H1 (cell line): ENCODE measurements around the gene ANXA3. TPM values are rescaled to one million over a fixed set of nuclear protein-coding genes. Genes with fewer than 3 reads are reported as not detected.

Experiments used
- CTCF ChIA-PET: fragments of 300-600 bp; sonication (Branson Sonifier 250); formaldehyde crosslinking; loops from one replicate; lab custom pipeline; 2021; ENCODE audit not compliant: partially characterized antibody; lab: Charles Lee
- POLR2A ChIA-PET: fragments of 300-600 bp; sonication (Branson Sonifier 250); formaldehyde crosslinking; loops from one replicate; lab custom pipeline; 2021; ENCODE audit warnings: inconsistent platforms; ENCODE audit not compliant: partially characterized antibody; lab: Charles Lee
- DNase-seq, 2 experiments: peaks; one replicate each; pipeline versions ENCODE4 v3.0.0 to v3.0.0-alpha.2; 2010 to 2022; ENCODE audit warnings: low spot score in 2 of 2, low read depth in 1 of 2, mixed read lengths in 1 of 2
- FAIRE-seq: peaks from 2 replicates; lab custom pipeline; 2011; peaks lifted over from hg19 to GRCh38; lab: Jason Lieb, UNC
- H2AFZ ChIP-seq: 2 replicates; pipeline ENCODE4 v1.8.1; 2012; ENCODE audit warnings: low read length, inconsistent platforms
- H2AK5ac ChIP-seq: 2 replicates; pipeline ENCODE4 v1.6.1; 2013; ENCODE audit warnings: low read depth, low read length
- H2BK120ac ChIP-seq: replicated peaks from 2 replicates; pipeline ENCODE3; 2013; ENCODE audit warnings: low read depth, low read length, inconsistent platforms
- H2BK12ac ChIP-seq: 2 replicates; pipeline ENCODE4 v1.6.1; 2013; ENCODE audit warnings: low read depth, low read length
- H2BK15ac ChIP-seq: 2 replicates; pipeline ENCODE4 v1.6.1; 2013; ENCODE audit warnings: low read length
- H2BK20ac ChIP-seq: 2 replicates; pipeline ENCODE4 v1.6.1; 2013; ENCODE audit warnings: low read length
- H2BK5ac ChIP-seq: 2 replicates; pipeline ENCODE4 v1.6.1; 2013; ENCODE audit warnings: low read depth, low read length
- H3K14ac ChIP-seq: 2 replicates; pipeline ENCODE4 v1.6.1; 2013; ENCODE audit warnings: inconsistent platforms; ENCODE audit not compliant: insufficient read length
- H3K18ac ChIP-seq: 2 replicates; pipeline ENCODE4 v1.6.1; 2013; ENCODE audit warnings: low read length; ENCODE audit errors: extremely low read depth
- H3K23ac ChIP-seq: 2 replicates; pipeline ENCODE4 v1.6.1; 2013; ENCODE audit warnings: inconsistent platforms; ENCODE audit not compliant: insufficient read length
- H3K23me2 ChIP-seq: 2 replicates; pipeline ENCODE4 v1.6.1; 2013; ENCODE audit warnings: low read depth, low read length
- H3K27ac ChIP-seq: 2 replicates; pipeline ENCODE4 v1.6.1; 2011; ENCODE audit warnings: low read depth, low read length, inconsistent platforms
- H3K27me3 ChIP-seq, 4 experiments: replicated peaks in 1 of 4; 1 replicate in 1 of 4; 2 replicates in 3 of 4; pipeline versions ENCODE4 v1.6.1 to v1.8.1; 2011 to 2013; ENCODE audit warnings: low read length in 3 of 4, mild to moderate bottlenecking in 3 of 4, inconsistent platforms in 2 of 4, mixed read lengths in 2 of 4, moderate library complexity in 1 of 4; ENCODE audit not compliant: control insufficient read depth in 3 of 4, insufficient read depth in 3 of 4; ENCODE audit errors: extremely low read depth in 1 of 4
- H3K36me3 ChIP-seq, 4 experiments: 2 replicates each; pipeline versions ENCODE4 v1.6.1 to v1.8.1; 2011 to 2013; ENCODE audit warnings: mild to moderate bottlenecking in 4 of 4, low read length in 3 of 4, moderate library complexity in 2 of 4, control low read depth in 1 of 4, inconsistent platforms in 1 of 4; ENCODE audit not compliant: insufficient read depth in 4 of 4, control insufficient read depth in 2 of 4
- H3K4ac ChIP-seq: replicated peaks from 2 replicates; pipeline ENCODE3; 2013; ENCODE audit warnings: low read length, low read depth, mixed read lengths, inconsistent platforms; ENCODE audit not compliant: insufficient read length
- H3K4me1 ChIP-seq, 4 experiments: replicated peaks in 1 of 4; 1 replicate in 1 of 4; 2 replicates in 3 of 4; pipeline versions ENCODE4 v1.6.1 to v1.8.1; 2011 to 2013; ENCODE audit warnings: low read length in 3 of 4, inconsistent platforms in 2 of 4, mixed read lengths in 1 of 4; ENCODE audit not compliant: insufficient read depth in 4 of 4, control insufficient read depth in 3 of 4
- H3K4me2 ChIP-seq, 2 experiments: 2 replicates each; pipeline versions ENCODE4 v1.6.1 to v1.8.1; 2011 to 2013; ENCODE audit warnings: low read depth in 2 of 2, low read length in 2 of 2, control low read depth in 1 of 2, inconsistent platforms in 1 of 2, mild to moderate bottlenecking in 1 of 2; ENCODE audit not compliant: insufficient read depth in 1 of 2
- H3K4me3 ChIP-seq, 4 experiments: fragments of 200-600, 300-600 bp in 1 of 4; sonication (generic), shearing (Covaris generic), sonication (Bioruptor Twin) in 1 of 4; 2 replicates each; pipeline versions ENCODE4 v1.5.1 to v1.8.1; 2011 to 2016; ENCODE audit warnings: low read length in 4 of 4, low read depth in 3 of 4, control low read depth in 2 of 4, inconsistent platforms in 2 of 4, mild to moderate bottlenecking in 2 of 4, mixed read lengths in 1 of 4, moderate library complexity in 1 of 4; ENCODE audit not compliant: insufficient read depth in 2 of 4; ENCODE audit errors: extremely low read depth in 1 of 4
- H3K56ac ChIP-seq: replicated peaks from 2 replicates; pipeline ENCODE3; 2013; ENCODE audit warnings: low read depth, mild to moderate bottlenecking, mixed read lengths, low read length, inconsistent platforms; ENCODE audit not compliant: insufficient read length
- H3K79me1 ChIP-seq: 2 replicates; pipeline ENCODE4 v1.6.1; 2013; ENCODE audit warnings: low read depth, low read length, control low read depth
- H3K79me2 ChIP-seq, 2 experiments: 2 replicates each; pipeline versions ENCODE4 v1.6.1 to v1.8.1; 2012 to 2013; ENCODE audit warnings: low read length in 2 of 2, mild to moderate bottlenecking in 2 of 2, inconsistent platforms in 1 of 2; ENCODE audit not compliant: insufficient read depth in 2 of 2, control insufficient read depth in 1 of 2
- H3K9ac ChIP-seq, 4 experiments: replicated peaks in 1 of 4; 1 replicate in 1 of 4; 2 replicates in 3 of 4; pipeline versions ENCODE4 v1.6.1 to v1.8.1; 2011 to 2013; ENCODE audit warnings: low read depth in 3 of 4, low read length in 3 of 4, control low read depth in 2 of 4, mild to moderate bottlenecking in 2 of 4, moderate library complexity in 2 of 4, inconsistent platforms in 1 of 4; ENCODE audit errors: extremely low read depth in 1 of 4
- H3K9me3 ChIP-seq, 2 experiments: 2 replicates each; pipeline versions ENCODE4 v1.6.1 to v1.8.1; 2012 to 2013; ENCODE audit warnings: mild to moderate bottlenecking in 2 of 2, moderate library complexity in 2 of 2, control low read depth in 1 of 2, inconsistent platforms in 1 of 2, low read depth in 1 of 2, low read length in 1 of 2, mixed read lengths in 1 of 2; ENCODE audit not compliant: insufficient read depth in 2 of 2
- H4K20me1 ChIP-seq, 2 experiments: replicated peaks in 1 of 2; 2 replicates each; pipeline versions ENCODE3 to v1.8.1; 2011 to 2013; ENCODE audit warnings: inconsistent platforms in 2 of 2, low read length in 2 of 2, mild to moderate bottlenecking in 1 of 2; ENCODE audit not compliant: insufficient read depth in 2 of 2, control insufficient read depth in 1 of 2
- H4K5ac ChIP-seq: 2 replicates; pipeline ENCODE4 v1.6.1; 2013; ENCODE audit warnings: low read length, low read depth, mixed read lengths, inconsistent platforms; ENCODE audit not compliant: insufficient read length
- H4K8ac ChIP-seq: 2 replicates; pipeline ENCODE4 v1.8.0; 2013; ENCODE audit warnings: mild to moderate bottlenecking, moderate library complexity, low read length, inconsistent platforms; ENCODE audit not compliant: insufficient read depth; ENCODE audit errors: extremely low read depth
- H4K91ac ChIP-seq: replicated peaks from 2 replicates; pipeline ENCODE3; 2013; ENCODE audit warnings: low read length, mixed read lengths, inconsistent platforms; ENCODE audit not compliant: insufficient read length
- ASH2L ChIP-seq: fragments of 200-600, 300-600 bp; sonication (generic); IDR thresholded peaks from one replicate; pipeline ENCODE4 v1.7.1; 2017; ENCODE audit warnings: low read length
- BCL11A ChIP-seq, 2 experiments: IDR thresholded peaks; one replicate each; pipeline ENCODE4 v1.6.1; 2011; ENCODE audit warnings: low read depth in 2 of 2, low read length in 2 of 2, mild to moderate bottlenecking in 2 of 2
- CTBP2 ChIP-seq: IDR thresholded peaks from 2 replicates; pipeline ENCODE4 v1.7.0; 2011; ENCODE audit warnings: borderline replicate concordance, mild to moderate bottlenecking, moderate library complexity, mixed read lengths, low read length; ENCODE audit not compliant: insufficient read depth, insufficient read length
- HDAC6 ChIP-seq: IDR thresholded peaks from one replicate; pipeline ENCODE4 v1.7.1; 2012; ENCODE audit warnings: low read depth, mild to moderate bottlenecking, inconsistent platforms, low read length, moderate library complexity
- PHF8 ChIP-seq: fragments of 200-600 bp; sonication (generic); conservative IDR thresholded peaks from 2 replicates; pipeline ENCODE4 v1.7.1; 2012; ENCODE audit warnings: low read depth, mild to moderate bottlenecking, inconsistent platforms, low read length, moderate library complexity
- RBBP5 ChIP-seq: IDR thresholded peaks from 2 replicates; pipeline ENCODE4 v1.7.1; 2012; ENCODE audit warnings: low read depth, mild to moderate bottlenecking, inconsistent platforms, low read length, moderate library complexity, borderline replicate concordance
- SAP30 ChIP-seq: fragments of 300-600 bp; sonication (generic); IDR thresholded peaks from 2 replicates; pipeline ENCODE4 v1.7.1; 2012; ENCODE audit warnings: low read length, moderate library complexity, mild to moderate bottlenecking, inconsistent platforms; ENCODE audit not compliant: insufficient read depth, insufficient replicate concordance
- SIN3A ChIP-seq, 2 experiments: IDR thresholded peaks in 1 of 2; conservative IDR thresholded peaks in 1 of 2; 2 replicates each; pipeline ENCODE4 v1.6.1; 2011 to 2012; ENCODE audit warnings: low read length in 2 of 2, improper control_type of control experiment in 1 of 2, low read depth in 1 of 2, mild to moderate bottlenecking in 1 of 2
- SP1 ChIP-seq: IDR thresholded peaks from 2 replicates; pipeline ENCODE4 v1.6.1; 2011; ENCODE audit warnings: low read depth, low read length
- SUZ12 ChIP-seq: fragments of 200-600 bp; sonication (generic); IDR thresholded peaks from 2 replicates; pipeline ENCODE4 v1.6.1; 2012; ENCODE audit warnings: mild to moderate bottlenecking, inconsistent platforms, low read length, moderate library complexity, mixed read lengths
- polyA plus RNA-seq, 7 experiments: library from polyadenylated mRNA; depleted of rRNA in 3 of 7; stranded (reverse) in 5 of 7; unstranded in 2 of 7; fragments of >200 nt in 5 of 7; fragments of 200-250 nt in 2 of 7; gene quantifications; 1 replicate in 5 of 7; 2 replicates in 1 of 7; 4 replicates in 1 of 7; pipeline versions ENCODE4 v1.2.1 to v1.2.3, GENCODE V29; 2011 to 2013; ENCODE audit warnings: missing spikeins in 2 of 7, mixed read lengths in 2 of 7
- total RNA-seq: library from RNA; stranded (reverse); fragmentation: NEBNext Ultra II Directional; extraction: Animal tissue kit (Norgen Biotek cat#: 25700); gene quantifications from 2 replicates; pipeline ENCODE4 v1.2.1, GENCODE V29; 2021
- TF ChIP-seq, protein P1 (sequence below), 3 experiments: IDR thresholded peaks; 1 replicate in 2 of 3; 2 replicates in 1 of 3; pipeline versions ENCODE4 v1.5.1 to v1.6.1; 2011; ENCODE audit warnings: low read length in 3 of 3, mild to moderate bottlenecking in 3 of 3, inconsistent platforms in 2 of 3, low read depth in 1 of 3, moderate library complexity in 1 of 3; ENCODE audit not compliant: insufficient read depth in 1 of 3; ENCODE audit errors: control extremely low read depth in 1 of 3

The ANXA3 gene
- total and polyA plus RNA-seq, 2 of the 8 experiments (the other 6 are each of a cell fraction or from before 2014, with no cell fraction given), result 10.3 to 27.3 TPM

- Histone ChIP-seq H2BK15ac (no peak overlapping the region), H2AFZ (no peak overlapping the region), H3K9me3 (no peaks in the 10 kb centered on the region), H3K79me2 (no peaks in the 10 kb centered on the region), H4K5ac (no peak overlapping the region), H4K20me1 (no peaks in the 10 kb centered on the region), H3K9ac (no peak overlapping the region), H2BK120ac (no peak overlapping the region), H4K8ac (no peak overlapping the region), H3K79me1 (no peaks in the 10 kb centered on the region), H3K4me1 (peaks cover 2 to 7% (median 3%) of the 10 kb centered on the region in 4 experiments; a peak in 5 of 7 replicates), H3K27ac (no peak overlapping the region), H3K4me3 (no peak overlapping the region), H4K91ac (no peak overlapping the region), H3K23me2 (no peaks in the 10 kb centered on the region), H3K36me3 (no peaks in the 10 kb centered on the region), H2BK12ac (0 out of 2 replicates have a peak overlapping the region, but pooled peaks have one; percentile 64), H2BK5ac (no peak overlapping the region), H3K4ac (no peak overlapping the region), H3K23ac (no peak overlapping the region), H2AK5ac (no peak overlapping the region), H3K4me2 (peak overlapping the region; percentile 68 to 97; a peak in 1 of 4 replicates), H3K27me3 (peaks cover 0 to 10% (median 4%) of the 10 kb centered on the region in 4 experiments; a peak in 4 of 7 replicates), H3K56ac (no peak overlapping the region), H3K14ac (no peak overlapping the region), H3K18ac (no peak overlapping the region), H2BK20ac (no peak overlapping the region)
- no peak for FAIRE-seq
- DNase-seq, result no peak
- ChIA-PET POLR2A (interaction anchor here (1.2 kb wide), 1 partner anchor 8 kb away, joined by 4 read pairs; no protein-coding TSS in a partner anchor), CTCF (no interaction called here)
- no peak for TF ChIP-seq RBBP5
- no peak for TF ChIP-seq BCL11A (IDR thresholded peaks at IDR 0.05; ENCODE audit: low read depth in 2 of 2, low read length in 2 of 2)
- no peak for TF ChIP-seq SUZ12
- TF ChIP-seq CTBP2, result no peak
- no peak for TF ChIP-seq HDAC6
- no peak for TF ChIP-seq SIN3A (conservative IDR thresholded peaks at IDR 0.05 in 1 of 2, IDR thresholded peaks at IDR 0.05 in 1 of 2; ENCODE audit: low read depth in 1 of 2, low read length in 2 of 2)
- TF ChIP-seq SP1, result no peak
- TF ChIP-seq SAP30, result no peak
- no peak for TF ChIP-seq ASH2L
- TF ChIP-seq, protein P1, sequence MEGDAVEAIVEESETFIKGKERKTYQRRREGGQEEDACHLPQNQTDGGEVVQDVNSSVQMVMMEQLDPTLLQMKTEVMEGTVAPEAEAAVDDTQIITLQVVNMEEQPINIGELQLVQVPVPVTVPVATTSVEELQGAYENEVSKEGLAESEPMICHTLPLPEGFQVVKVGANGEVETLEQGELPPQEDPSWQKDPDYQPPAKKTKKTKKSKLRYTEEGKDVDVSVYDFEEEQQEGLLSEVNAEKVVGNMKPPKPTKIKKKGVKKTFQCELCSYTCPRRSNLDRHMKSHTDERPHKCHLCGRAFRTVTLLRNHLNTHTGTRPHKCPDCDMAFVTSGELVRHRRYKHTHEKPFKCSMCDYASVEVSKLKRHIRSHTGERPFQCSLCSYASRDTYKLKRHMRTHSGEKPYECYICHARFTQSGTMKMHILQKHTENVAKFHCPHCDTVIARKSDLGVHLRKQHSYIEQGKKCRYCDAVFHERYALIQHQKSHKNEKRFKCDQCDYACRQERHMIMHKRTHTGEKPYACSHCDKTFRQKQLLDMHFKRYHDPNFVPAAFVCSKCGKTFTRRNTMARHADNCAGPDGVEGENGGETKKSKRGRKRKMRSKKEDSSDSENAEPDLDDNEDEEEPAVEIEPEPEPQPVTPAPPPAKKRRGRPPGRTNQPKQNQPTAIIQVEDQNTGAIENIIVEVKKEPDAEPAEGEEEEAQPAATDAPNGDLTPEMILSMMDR (IDR thresholded peaks at IDR 0.05; ENCODE audit: control extremely low read depth in 1 of 3, insufficient read depth in 1 of 3, low read depth in 1 of 3, low read length in 3 of 3), result no peak
- no peak for TF ChIP-seq PHF8
Observed at GRCh38 chr4:78553529-78554060, 2.0 kb downstream of the ANXA3 start.
